GM06990 (cell line): ENCODE data around the gene PDZRN3.

Experiments
- DNase-seq: peaks from one replicate; pipeline ENCODE4 v3.0.0-alpha.2; 2011; ENCODE audit not compliant: insufficient read length; ENCODE audit errors: extremely low read depth
- H3K27me3 ChIP-seq: replicated peaks from 2 replicates; pipeline ENCODE4 v1.6.0; 2011; ENCODE audit warnings: low read length; ENCODE audit not compliant: control insufficient read depth, insufficient read depth
- H3K36me3 ChIP-seq: 2 replicates; pipeline ENCODE4 v1.5.1; 2011; ENCODE audit warnings: low read length; ENCODE audit not compliant: control insufficient read depth, insufficient read depth
- H3K4me3 ChIP-seq: replicated peaks from 2 replicates; pipeline ENCODE4 v1.5.1; 2011; ENCODE audit warnings: low read depth, mild to moderate bottlenecking, control low read depth, low read length
- CTCF ChIP-seq: IDR thresholded peaks from 2 replicates; pipeline ENCODE4 v1.5.1; 2011; ENCODE audit warnings: low read length, control low read depth, mild to moderate bottlenecking, inconsistent platforms; ENCODE audit not compliant: insufficient read depth, poor library complexity, severe bottlenecking

The PDZRN3 gene

DNA sequence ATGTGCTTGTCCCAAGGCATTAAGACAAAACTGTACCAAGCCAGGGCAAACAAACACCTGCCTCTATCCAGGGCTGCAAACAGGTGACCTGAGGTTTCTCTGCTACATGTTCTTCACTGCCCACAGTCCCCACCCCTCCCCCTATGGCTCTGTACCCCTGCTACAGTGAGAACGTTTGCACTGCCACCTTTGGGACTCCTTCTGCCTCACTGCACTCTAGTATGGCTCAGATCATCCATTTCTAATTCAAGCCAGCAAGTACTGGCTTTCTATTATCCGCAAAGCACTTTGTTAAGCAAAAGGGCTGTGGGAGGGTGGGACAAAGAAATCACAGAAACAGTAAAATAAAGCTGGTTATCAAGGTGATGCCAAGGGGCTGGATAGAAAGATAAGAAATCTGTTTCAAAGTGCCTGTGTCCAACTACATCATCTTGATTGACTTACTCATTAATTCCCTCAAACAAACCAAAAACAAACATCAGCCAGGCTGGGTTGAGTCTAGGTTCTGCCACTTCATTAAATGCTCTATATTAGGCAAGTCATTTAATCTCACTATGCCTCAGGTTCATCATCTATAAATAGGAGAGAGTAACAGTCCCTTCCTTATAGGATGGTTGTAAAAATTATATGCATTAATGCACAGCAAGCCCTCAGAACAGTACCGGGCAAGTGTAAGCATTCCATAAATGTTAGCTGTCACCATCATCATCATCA lies 95.3 kb downstream of the PDZRN3 start:
- Histone ChIP-seq H3K4me3 (no peak overlapping the region), H3K36me3 (no peaks in the 10 kb centered on the region), H3K27me3 (no peaks in the 10 kb centered on the region; the same call in 1 of the 2 replicates)
- TF ChIP-seq CTCF, result no peak
- DNase-seq, result no peak

DNA sequence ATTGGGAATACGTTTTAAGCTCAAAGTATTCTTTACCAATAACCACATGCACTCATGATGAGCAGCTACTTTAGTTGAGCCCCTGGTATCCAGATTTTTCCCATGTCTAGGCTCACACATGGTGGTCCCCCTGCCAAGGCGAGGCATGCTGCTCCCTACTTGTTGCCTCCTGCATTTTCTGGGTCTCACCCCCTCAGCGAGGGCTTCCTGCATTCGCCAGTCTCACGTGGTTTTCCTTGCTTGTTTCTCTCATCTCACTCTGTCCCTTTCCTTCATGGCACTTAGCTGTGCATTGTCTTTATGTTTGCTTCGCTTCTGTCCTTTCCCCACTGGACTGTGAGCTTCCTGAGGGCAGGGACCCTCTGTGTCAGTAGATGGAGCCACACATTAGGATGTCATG lies 99.2 kb downstream of the PDZRN3 start:
- no peak for DNase-seq
- Histone ChIP-seq H3K4me3 (no peak overlapping the region), H3K36me3 (no peaks in the 10 kb centered on the region), H3K27me3 (no peaks in the 10 kb centered on the region; the same call in 1 of the 2 replicates)
- no peak for TF ChIP-seq CTCF

GRCh38 chr3:73523661-73524060 lies 101.1 kb downstream of the PDZRN3 start:
- DNase-seq, result no peak
- H3K4me3 ChIP-seq, result no peak overlapping the region
- H3K27me3 ChIP-seq, result no peaks in the 10 kb centered on the region; the same call in 1 of the 2 replicates
- H3K36me3 ChIP-seq, result no peaks in the 10 kb centered on the region
- TF ChIP-seq CTCF, result no peak

- H3K27me3 ChIP-seq, result no peaks in the 10 kb centered on the region; the same call in 1 of the 2 replicates
- no peaks in the 10 kb centered on the region for H3K36me3 ChIP-seq
- TF ChIP-seq CTCF, result no peak
- DNase-seq, result no peak
- no peak overlapping the region for H3K4me3 ChIP-seq
Observed at GRCh38 chr3:73521734-73522336, 102.9 kb downstream of the PDZRN3 start.

DNA sequence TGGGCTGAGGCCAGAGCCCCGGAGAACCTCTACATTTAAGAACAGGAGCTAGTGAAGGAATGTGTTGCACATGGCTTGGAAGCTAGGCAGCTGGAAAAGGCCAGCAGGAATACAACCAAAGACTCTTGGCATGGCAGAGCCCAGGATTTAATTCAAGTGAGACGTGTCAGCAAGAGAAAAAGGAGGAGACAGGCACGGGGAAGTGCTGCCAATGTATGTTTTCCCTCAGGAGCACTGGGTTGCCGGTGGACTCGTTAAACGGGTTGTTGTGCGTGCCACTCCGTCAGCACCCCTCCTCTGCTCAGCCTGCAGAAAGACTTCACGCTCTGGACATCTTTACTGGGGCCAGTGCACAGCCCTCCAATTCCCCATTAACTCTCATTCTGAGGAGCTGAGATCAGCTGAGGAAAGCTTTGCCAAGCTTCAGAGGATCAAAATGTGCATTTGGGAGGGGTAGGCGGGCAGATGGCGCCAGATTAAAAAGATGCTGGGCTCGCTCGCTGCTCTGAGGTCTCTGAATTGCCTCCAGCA lies 103.7 kb downstream of the PDZRN3 start:
- no peak for TF ChIP-seq CTCF
- Histone ChIP-seq H3K27me3 (no peaks in the 10 kb centered on the region; the same call in 1 of the 2 replicates), H3K36me3 (no peaks in the 10 kb centered on the region), H3K4me3 (no peak overlapping the region)
- no peak for DNase-seq
